A549 (cell line): ENCODE data around the gene EXOC2.

Experiments
- CTCF ChIP-seq: fragments of >200 bp; sonication (Bioruptor Twin); formaldehyde crosslinking; IDR thresholded peaks from 3 replicates; pipeline ENCODE4 v1.5.1; 2016
- EP300 ChIP-seq, 2 experiments: fragments of >200 bp; sonication (Bioruptor Twin); formaldehyde crosslinking; IDR thresholded peaks; 2 replicates in 1 of 2; 3 replicates in 1 of 2; pipeline ENCODE4 v1.6.1; 2016 to 2017

- no peak for TF ChIP-seq CTCF
- no peak for TF ChIP-seq EP300 (IDR thresholded peaks at IDR 0.05)
Observed at GRCh38 chr6:451336-451735, 241.6 kb downstream of the EXOC2 start.
